NCI-H2081 treated with DMSO at 0.1 percent for 48 hours (cell line): ENCODE results near the gene ALDH1L2.
"Not testable (repeated sequence)": the region's sequence is repeated elsewhere in the genome, so short reads cannot be mapped to it uniquely, and the experiment has no call there.

Experiments used
- DNase-seq: peaks from one replicate; lab custom pipeline; 2025; lab: John Stamatoyannopoulos, UW

Gene ALDH1L2

DNA sequence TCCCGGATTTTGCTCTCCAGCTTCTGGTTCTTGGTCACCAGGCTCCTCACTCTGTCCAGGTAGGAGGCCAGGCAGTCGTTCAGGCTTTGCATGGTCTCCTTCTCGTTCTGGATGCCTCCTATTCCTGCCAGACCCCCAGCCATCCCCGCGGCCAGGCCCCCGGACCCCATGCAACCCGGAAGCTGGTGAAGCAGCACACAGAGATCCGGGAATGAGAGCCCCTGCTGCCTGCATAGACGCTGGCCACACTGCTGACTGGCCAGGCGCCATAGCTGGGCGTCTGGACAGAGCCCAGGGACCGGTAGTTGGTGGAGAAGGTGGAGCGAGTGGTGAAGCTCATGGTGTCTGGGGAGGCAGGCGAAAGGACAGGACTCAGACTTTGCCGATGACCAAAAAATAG lies 106.6 kb downstream of the ALDH1L2 start:
- not testable (repeated sequence) for DNase-seq

DNA sequence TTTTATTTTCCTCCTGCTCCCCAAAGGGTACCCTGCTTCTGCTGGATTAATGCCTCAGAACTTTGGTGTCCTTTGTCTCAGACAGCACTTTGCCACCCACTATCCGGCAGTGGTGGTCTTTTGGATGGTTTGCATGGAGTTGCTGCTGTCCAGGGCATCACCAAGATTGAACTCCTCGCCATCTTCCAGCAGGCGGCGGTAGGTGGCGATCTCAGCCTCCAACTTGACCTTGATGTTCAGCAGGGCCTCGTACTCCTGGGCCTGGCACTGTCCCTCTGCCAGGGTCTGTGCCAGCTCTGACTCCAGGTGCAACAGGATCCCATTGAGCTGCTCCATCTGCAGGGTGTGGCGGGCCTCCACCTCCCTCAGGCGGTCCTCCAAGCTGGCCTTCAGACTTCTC lies 107.6 kb downstream of the ALDH1L2 start:
- DNase-seq = no peak

- DNase-seq = no peak
Measured at GRCh38 chr12:104975587-104976343, 108.5 kb downstream of the ALDH1L2 start.

GRCh38 chr12:104974626-104975290 lies 109.5 kb downstream of the ALDH1L2 start:
- DNase-seq = no peak

DNA sequence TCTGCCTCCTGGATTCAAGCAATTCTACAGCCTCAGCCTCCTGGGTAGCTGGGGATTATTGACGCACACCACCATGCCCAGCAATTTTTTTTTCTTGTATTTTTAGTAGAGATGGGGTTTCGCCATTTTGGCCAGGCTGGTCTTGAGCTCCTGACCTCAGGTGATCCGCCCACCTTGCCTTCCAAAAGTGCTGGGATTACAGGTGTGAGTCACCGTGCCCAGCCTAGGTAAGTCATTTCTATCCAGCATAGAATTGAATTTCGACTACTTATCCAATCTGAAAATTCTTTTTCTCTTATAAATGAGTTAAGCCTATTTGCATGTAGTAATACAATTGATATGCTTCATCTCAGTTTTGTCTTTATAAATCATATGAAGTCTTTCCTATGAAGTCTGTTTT lies 111.0 kb downstream of the ALDH1L2 start:
- no peak for DNase-seq

GRCh38 chr12:104971306-104971705 lies 113.0 kb downstream of the ALDH1L2 start:
- no peak for DNase-seq
